ENCODE data around the gene ASPN. TPM values are rescaled to one million over a fixed set of nuclear protein-coding genes. Genes with fewer than 3 reads are reported as not detected.

The ASPN gene
- total RNA-seq, result not detected
- total RNA-seq (2013), result not detected

DNA sequence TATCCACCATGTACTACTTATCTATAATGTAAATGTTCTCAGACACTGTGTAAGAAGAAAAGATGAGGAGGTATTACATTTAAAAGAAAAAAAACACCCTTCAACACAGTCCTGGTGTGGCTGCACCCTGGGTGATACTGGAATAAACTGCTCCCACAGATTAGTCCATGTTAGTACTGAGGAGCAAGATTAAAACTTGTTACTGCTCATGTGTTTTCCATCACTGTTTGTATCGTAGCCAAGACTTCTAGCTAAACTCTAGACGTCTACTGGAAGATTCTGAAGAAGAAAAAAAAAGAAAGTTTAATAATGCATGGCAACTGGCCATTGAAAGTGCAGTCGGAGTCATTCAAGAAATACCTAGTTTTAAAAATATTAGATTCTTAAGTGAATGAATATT, at the start of gene ASPN:
ASPN (minus strand) TSS at position 178 of the 400 bp plus-strand sequence.
- DNase-seq (no peak), ATAC-seq (no peak)
- Mint-ChIP-seq H3K4me1 (no peaks in the 10 kb centered on the region), H3K36me3 (no peaks in the 10 kb centered on the region), H3K27ac (no peak within 1 kb of the TSS), H3K9me3 (no peaks in the 10 kb centered on the region), H3K27me3 (ENCODE audit: low read depth in 2 of 2) (no peaks in the 10 kb centered on the region), H3K4me3 (no peak within 1 kb of the TSS)
- 93% methylated on average over 2 of the region's 3 CpGs for WGBS (ENCODE audit: insufficient coverage)
- intact Hi-C loops (cut with micrococcal nuclease), result no loop called here
- H3K36me3 ChIP-seq (ENCODE audit: control insufficient read depth, insufficient read depth, low read length), result no peaks in the 10 kb centered on the region
- TF ChIP-seq, protein P1, sequence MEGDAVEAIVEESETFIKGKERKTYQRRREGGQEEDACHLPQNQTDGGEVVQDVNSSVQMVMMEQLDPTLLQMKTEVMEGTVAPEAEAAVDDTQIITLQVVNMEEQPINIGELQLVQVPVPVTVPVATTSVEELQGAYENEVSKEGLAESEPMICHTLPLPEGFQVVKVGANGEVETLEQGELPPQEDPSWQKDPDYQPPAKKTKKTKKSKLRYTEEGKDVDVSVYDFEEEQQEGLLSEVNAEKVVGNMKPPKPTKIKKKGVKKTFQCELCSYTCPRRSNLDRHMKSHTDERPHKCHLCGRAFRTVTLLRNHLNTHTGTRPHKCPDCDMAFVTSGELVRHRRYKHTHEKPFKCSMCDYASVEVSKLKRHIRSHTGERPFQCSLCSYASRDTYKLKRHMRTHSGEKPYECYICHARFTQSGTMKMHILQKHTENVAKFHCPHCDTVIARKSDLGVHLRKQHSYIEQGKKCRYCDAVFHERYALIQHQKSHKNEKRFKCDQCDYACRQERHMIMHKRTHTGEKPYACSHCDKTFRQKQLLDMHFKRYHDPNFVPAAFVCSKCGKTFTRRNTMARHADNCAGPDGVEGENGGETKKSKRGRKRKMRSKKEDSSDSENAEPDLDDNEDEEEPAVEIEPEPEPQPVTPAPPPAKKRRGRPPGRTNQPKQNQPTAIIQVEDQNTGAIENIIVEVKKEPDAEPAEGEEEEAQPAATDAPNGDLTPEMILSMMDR (IDR thresholded peaks at IDR 0.05), result no peak
- H3K4me1 ChIP-seq (ENCODE audit: control insufficient read depth, insufficient read depth, low read length), result no peaks in the 10 kb centered on the region
- no peaks in the 10 kb centered on the region for H3K27me3 ChIP-seq (ENCODE audit: control insufficient read depth, insufficient read depth, low read length)
- H3K27ac ChIP-seq (ENCODE audit: low read length), result no peak within 1 kb of the TSS
- no peak within 1 kb of the TSS for H3K4me3 ChIP-seq (ENCODE audit: low read length)
- H3K9me3 ChIP-seq (ENCODE audit: control insufficient read depth, insufficient read depth, low read length), result no peaks in the 10 kb centered on the region

DNA sequence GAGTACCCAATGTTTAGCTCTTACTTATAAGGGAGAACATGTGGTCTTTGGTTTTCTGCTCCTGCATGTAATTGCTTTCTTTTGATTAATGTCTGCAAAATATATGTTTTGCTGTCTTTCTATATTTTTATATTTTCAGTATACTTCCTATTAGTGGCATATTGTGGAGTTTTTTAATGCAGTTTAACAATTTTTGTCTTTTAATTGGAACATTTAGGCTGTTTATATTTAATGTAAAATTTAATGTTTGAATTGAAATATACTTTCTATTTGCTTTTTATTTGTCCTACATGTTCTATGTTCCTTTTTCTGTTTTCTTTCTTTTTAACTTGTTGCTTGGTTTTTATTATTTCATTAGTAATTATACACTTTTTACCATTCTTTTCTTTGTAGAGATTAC, 48.6 kb upstream of the ASPN start:
- Mint-ChIP-seq H3K27me3 (ENCODE audit: low read depth in 2 of 2) (no peaks in the 10 kb centered on the region), H3K9me3 (no peaks in the 10 kb centered on the region), H3K4me3 (no peak overlapping the region), H3K4me1 (no peaks in the 10 kb centered on the region), H3K27ac (no peak overlapping the region), H3K36me3 (no peaks in the 10 kb centered on the region)
- no peak for DNase-seq
- Histone ChIP-seq H3K4me1 (ENCODE audit: control insufficient read depth, insufficient read depth, low read length) (no peaks in the 10 kb centered on the region), H3K27me3 (ENCODE audit: control insufficient read depth, insufficient read depth, low read length) (no peaks in the 10 kb centered on the region), H3K27ac (ENCODE audit: low read length) (no peak overlapping the region), H3K4me3 (ENCODE audit: low read length) (no peak overlapping the region), H3K9me3 (ENCODE audit: control insufficient read depth, insufficient read depth, low read length) (no peaks in the 10 kb centered on the region), H3K36me3 (ENCODE audit: control insufficient read depth, insufficient read depth, low read length) (no peaks in the 10 kb centered on the region)
- intact Hi-C loops (cut with micrococcal nuclease), result no loop called here
- TF ChIP-seq, protein P1 (IDR thresholded peaks at IDR 0.05), result no peak
- no peak for ATAC-seq

DNA sequence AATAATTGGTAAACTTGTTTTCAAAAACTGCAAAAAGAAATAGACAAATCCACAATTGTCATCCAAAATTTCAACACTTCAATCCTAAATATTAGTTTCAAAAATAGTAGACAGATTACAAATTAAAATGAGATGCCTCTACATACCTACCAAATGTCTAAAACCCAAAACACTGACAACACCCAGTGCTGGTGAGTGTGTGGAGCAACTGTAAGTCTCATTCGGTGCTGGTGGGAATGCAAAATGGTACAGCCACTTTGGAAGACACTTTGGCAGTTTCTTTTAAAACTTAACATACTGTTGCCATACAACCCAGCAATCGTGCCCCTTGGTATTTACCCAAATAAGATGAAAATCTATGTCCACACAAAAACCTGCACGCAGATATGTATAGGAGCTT, 46.8 kb upstream of the ASPN start:
- H3K36me3 ChIP-seq (ENCODE audit: control insufficient read depth, insufficient read depth, low read length), result no peaks in the 10 kb centered on the region
- H3K9me3 ChIP-seq (ENCODE audit: control insufficient read depth, insufficient read depth, low read length), result no peaks in the 10 kb centered on the region
- H3K27ac Mint-ChIP-seq, result no peak overlapping the region
- H3K4me1 ChIP-seq (ENCODE audit: control insufficient read depth, insufficient read depth, low read length), result no peaks in the 10 kb centered on the region
- no peak overlapping the region for H3K4me3 ChIP-seq (ENCODE audit: low read length)
- H3K9me3 Mint-ChIP-seq, result no peaks in the 10 kb centered on the region
- no peak for ATAC-seq
- WGBS (ENCODE audit: insufficient coverage), result 90% methylated on average over 2 of the region's 3 CpGs
- TF ChIP-seq, protein P1 (IDR thresholded peaks at IDR 0.05), result no peak
- intact Hi-C loops (cut with micrococcal nuclease), result no loop called here
- DNase-seq, result no peak
- H3K36me3 Mint-ChIP-seq, result no peaks in the 10 kb centered on the region
- no peaks in the 10 kb centered on the region for H3K4me1 Mint-ChIP-seq
- H3K27me3 ChIP-seq (ENCODE audit: control insufficient read depth, insufficient read depth, low read length), result no peaks in the 10 kb centered on the region
- H3K27me3 Mint-ChIP-seq (ENCODE audit: low read depth in 2 of 2), result no peaks in the 10 kb centered on the region
- H3K27ac ChIP-seq (ENCODE audit: low read length), result no peak overlapping the region
- H3K4me3 Mint-ChIP-seq, result no peak overlapping the region

DNA sequence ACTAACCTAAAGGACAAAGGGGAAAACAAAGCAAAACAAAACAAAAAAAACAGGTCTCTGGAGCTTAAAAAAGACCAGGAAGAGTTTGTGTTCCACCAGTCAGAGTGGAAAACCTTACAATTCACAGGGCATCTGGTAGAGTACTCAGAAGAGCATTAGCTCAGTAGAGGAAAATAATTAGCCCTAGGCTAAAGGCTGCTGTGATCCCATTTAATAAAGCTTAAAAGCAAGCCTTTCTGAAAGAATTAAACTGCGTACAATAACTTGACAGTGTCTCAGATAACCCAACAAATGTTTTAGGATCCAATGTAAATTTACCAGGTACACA, 46.2 kb upstream of the ASPN start:
- WGBS (ENCODE audit: insufficient coverage), result 100% methylated on average over 1 of the region's 1 CpG
- Mint-ChIP-seq H3K9me3 (no peaks in the 10 kb centered on the region), H3K36me3 (no peaks in the 10 kb centered on the region), H3K4me1 (no peaks in the 10 kb centered on the region), H3K27me3 (ENCODE audit: low read depth in 2 of 2) (no peaks in the 10 kb centered on the region), H3K27ac (no peak overlapping the region), H3K4me3 (no peak overlapping the region)
- H3K4me3 ChIP-seq (ENCODE audit: low read length), result no peak overlapping the region
- TF ChIP-seq, protein P1 (IDR thresholded peaks at IDR 0.05), result no peak
- H3K27me3 ChIP-seq (ENCODE audit: control insufficient read depth, insufficient read depth, low read length), result no peaks in the 10 kb centered on the region
- ATAC-seq (no peak), DNase-seq (no peak)
- no peaks in the 10 kb centered on the region for H3K36me3 ChIP-seq (ENCODE audit: control insufficient read depth, insufficient read depth, low read length)
- H3K9me3 ChIP-seq (ENCODE audit: control insufficient read depth, insufficient read depth, low read length), result no peaks in the 10 kb centered on the region
- no peaks in the 10 kb centered on the region for H3K4me1 ChIP-seq (ENCODE audit: control insufficient read depth, insufficient read depth, low read length)
- intact Hi-C loops (cut with micrococcal nuclease), result no loop called here
- no peak overlapping the region for H3K27ac ChIP-seq (ENCODE audit: low read length)

All from natural killer cell (primary cell).